NB4 (cell line): Measurements from ENCODE around the gene BCAS3.

Experiments
- DNase-seq: peaks from one replicate; pipeline ENCODE4 v3.0.0; 2010; ENCODE audit warnings: low read depth
- H3K4me3 ChIP-seq: one replicate; pipeline ENCODE4 v1.5.1; 2011; ENCODE audit warnings: mild to moderate bottlenecking, low read depth, low read length, moderate library complexity
- CTCF ChIP-seq: IDR thresholded peaks from one replicate; pipeline ENCODE4 v1.5.1; 2012; ENCODE audit warnings: low read depth, low read length
- MAX ChIP-seq: IDR thresholded peaks from 2 replicates; pipeline ENCODE4 v1.6.1; 2011; ENCODE audit warnings: low read depth, low read length
- MYC ChIP-seq: IDR thresholded peaks from 2 replicates; pipeline ENCODE4 v1.6.1; 2011; ENCODE audit warnings: low read depth, low read length
- POLR2A ChIP-seq: IDR thresholded peaks from 2 replicates; pipeline ENCODE4 v1.6.1; 2011; ENCODE audit warnings: mild to moderate bottlenecking; ENCODE audit not compliant: insufficient read length; ENCODE audit errors: extremely low read depth

BCAS3 gene

GRCh38 chr17:61388561-61389356 is 711.1 kb downstream of the BCAS3 start:
- DNase-seq: no peak
- TF ChIP-seq MYC (no peak), CTCF (no peak), MAX (no peak), POLR2A (no peak)
- no peak overlapping the region for H3K4me3 ChIP-seq

GRCh38 chr17:61389670-61390478 is 712.2 kb downstream of the BCAS3 start:
- no peak overlapping the region for H3K4me3 ChIP-seq
- DNase-seq: peak; percentile 56

GRCh38 chr17:61390479-61390791 is 712.8 kb downstream of the BCAS3 start:
- H3K4me3 ChIP-seq: no peak overlapping the region
- no peak for DNase-seq
- TF ChIP-seq MYC (no peak), MAX (no peak), CTCF (no peak), POLR2A (no peak)

More at GRCh38 chr17:61389670-61390478, 712.2 kb downstream of the BCAS3 start:
- TF ChIP-seq MAX: no peak
- no peak for TF ChIP-seq MYC
- TF ChIP-seq CTCF: peak; percentile 91
- TF ChIP-seq POLR2A: no peak

GRCh38 chr17:61391595-61392291 is 714.1 kb downstream of the BCAS3 start:
- no peak overlapping the region for H3K4me3 ChIP-seq
- TF ChIP-seq CTCF (no peak), MAX (no peak), POLR2A (no peak), MYC (no peak)
- DNase-seq: no peak

GRCh38 chr17:61392679-61393078 is 715.0 kb downstream of the BCAS3 start:
- no peak for DNase-seq
- H3K4me3 ChIP-seq: no peak overlapping the region
- TF ChIP-seq MYC: no peak
- TF ChIP-seq POLR2A: no peak
- TF ChIP-seq MAX: no peak

- no peak for DNase-seq
- H3K4me3 ChIP-seq: no peak overlapping the region
- no peak for TF ChIP-seq MAX
- peak; percentile 28 for TF ChIP-seq CTCF
Observed at GRCh38 chr17:61393550-61393903, 715.9 kb downstream of the BCAS3 start.
